OCI-LY7 (cell line): ENCODE measurements around the gene IQSEC1. TPM values are rescaled to one million over a fixed set of nuclear protein-coding genes. Genes with fewer than 3 reads are reported as not detected.

Experiments used
- BruUV-seq: library from RNA; stranded (reverse); fragments of 400-500 nt; replicated peaks from 2 replicates; lab custom pipeline; 2021; lab: Mats Ljungman, UMichigan
- CTCF ChIA-PET: fragments of 300-600 bp; sonication (Branson Sonifier 250); formaldehyde crosslinking; loops from one replicate; lab custom pipeline; 2022; ENCODE audit warnings: antibody characterized with exemption; ENCODE audit not compliant: unreplicated experiment; lab: Charles Lee
- POLR2A ChIA-PET: fragments of 300-600 bp; sonication (Branson Sonifier 250); formaldehyde crosslinking; loops from one replicate; lab custom pipeline; 2022; ENCODE audit warnings: antibody characterized with exemption; lab: Charles Lee
- DNase-seq: peaks from one replicate; pipeline ENCODE4 v3.0.0-alpha.2; 2015; ENCODE audit warnings: low spot score
- H2AFZ ChIP-seq: fragments of 200-600 bp; sonication (generic), shearing (Covaris generic); 2 replicates; pipeline ENCODE4 v1.6.1; 2014; ENCODE audit warnings: mild to moderate bottlenecking, antibody characterized with exemption, low read length, moderate library complexity
- H3K27ac ChIP-seq: fragments of 200-600 bp; sonication (generic); 2 replicates; pipeline ENCODE4 v1.5.1; 2014; ENCODE audit warnings: mixed run types, low read depth, mild to moderate bottlenecking, moderate library complexity, low read length, inconsistent platforms; ENCODE audit not compliant: poor library complexity, severe bottlenecking
- H3K36me3 ChIP-seq: fragments of 200-600 bp; sonication (generic); 2 replicates; pipeline ENCODE4 v1.6.1; 2014; ENCODE audit warnings: mild to moderate bottlenecking, antibody characterized with exemption, low read length, moderate library complexity, mixed read lengths; ENCODE audit not compliant: insufficient read depth
- H3K4me1 ChIP-seq: fragments of 200-600 bp; sonication (generic); 2 replicates; pipeline ENCODE4 v1.5.1; 2014; ENCODE audit warnings: mild to moderate bottlenecking, low read length; ENCODE audit not compliant: insufficient read depth, poor library complexity, severe bottlenecking
- H3K4me2 ChIP-seq: fragments of 200-600 bp; sonication (generic); 2 replicates; pipeline ENCODE4 v1.6.1; 2014; ENCODE audit warnings: mild to moderate bottlenecking, low read length
- H3K4me3 ChIP-seq: fragments of 200-600 bp; sonication (generic); 2 replicates; pipeline ENCODE4 v1.5.1; 2014; ENCODE audit warnings: mild to moderate bottlenecking, low read depth, low read length; ENCODE audit not compliant: poor library complexity, severe bottlenecking
- H3K79me2 ChIP-seq: fragments of 200-600 bp; sonication (generic); 2 replicates; pipeline ENCODE4 v1.6.1; 2016; ENCODE audit warnings: low read depth, mild to moderate bottlenecking, low read length, moderate library complexity, mixed read lengths; ENCODE audit not compliant: insufficient read depth
- H3K9me2 ChIP-seq: fragments of 200-600 bp; sonication (generic); 2 replicates; pipeline ENCODE4 v1.6.1; 2016; ENCODE audit warnings: mild to moderate bottlenecking, low read length, mixed read lengths; ENCODE audit not compliant: insufficient read depth
- H3K9me3 ChIP-seq: fragments of 200-600 bp; sonication (generic); 2 replicates; pipeline ENCODE4 v1.6.1; 2014; ENCODE audit warnings: mild to moderate bottlenecking, mixed run types, low read length, mixed read lengths
- H4K20me1 ChIP-seq: fragments of 200-600 bp; sonication (generic); 2 replicates; pipeline ENCODE4 v1.6.1; 2014; ENCODE audit warnings: mild to moderate bottlenecking, antibody characterized with exemption, low read length, moderate library complexity, mixed read lengths; ENCODE audit not compliant: insufficient read depth
- CTCF ChIP-seq: fragments of 200-600 bp; sonication (generic); conservative IDR thresholded peaks from 2 replicates; pipeline ENCODE4 v1.5.1; 2014; ENCODE audit warnings: mild to moderate bottlenecking, antibody characterized with exemption, low read length, moderate library complexity, mixed read lengths
- EZH2phosphoT487 ChIP-seq: fragments of 200-600 bp; sonication (generic); IDR thresholded peaks from 2 replicates; pipeline ENCODE4 v1.6.1; 2018; ENCODE audit warnings: low read depth, borderline replicate concordance, mild to moderate bottlenecking, mixed run types, antibody characterized with exemption, low read length, moderate library complexity, mixed read lengths
- intact Hi-C: fragments of 100-400 bp; cut with micrococcal nuclease; formaldehyde crosslinking; loops from one replicate; pipeline ENCODE4 v1.10.0; 2022; ENCODE audit not compliant: unreplicated experiment
- total RNA-seq, 2 experiments: library from RNA; depleted of rRNA in 1 of 2; stranded (reverse); fragments of >200 nt in 1 of 2; shearing (Covaris generic) in 1 of 2; gene quantifications; 2 replicates each; pipeline ENCODE4 v1.2.3, GENCODE V29; 2014 to 2022

IQSEC1 gene
- total RNA-seq, 2 experiments from 2014 or later: 25.2 to 70.1 TPM

GRCh38 chr3:12944413-12944812 is 128.8 kb downstream of the IQSEC1 start:
- CTCF ChIA-PET: no interaction called here
- peaks cover 14% of the 10 kb centered on the region; the same call in 1 of the 2 replicates for H4K20me1 ChIP-seq

GRCh38 chr3:12943124-12944021 is 129.9 kb downstream of the IQSEC1 start:
- no peaks in the 10 kb centered on the region for H3K4me1 ChIP-seq
- no peak for DNase-seq
- H3K4me3 ChIP-seq: no peak overlapping the region
- H4K20me1 ChIP-seq: peaks cover 11% of the 10 kb centered on the region; the same call in 1 of the 2 replicates
- ChIA-PET CTCF (no interaction called here), POLR2A (no interaction called here)
- no peaks in the 10 kb centered on the region for H3K9me2 ChIP-seq
- intact Hi-C loops: no loop called here
- no peaks in the 10 kb centered on the region for H3K9me3 ChIP-seq
- TF ChIP-seq CTCF: no peak
- TF ChIP-seq EZH2phosphoT487: no peak
- no peak overlapping the region for H2AFZ ChIP-seq
- H3K27ac ChIP-seq: no peak overlapping the region
- no TSS peak for BruUV-seq
- H3K79me2 ChIP-seq: peaks cover 5% of the 10 kb centered on the region; the same call in 1 of the 2 replicates
- H3K4me2 ChIP-seq: no peak overlapping the region
- H3K36me3 ChIP-seq: peaks cover 19% of the 10 kb centered on the region; the same call in 1 of the 2 replicates

More at GRCh38 chr3:12944413-12944812, 128.8 kb downstream of the IQSEC1 start:
- Histone ChIP-seq H3K79me2 (peaks cover 5% of the 10 kb centered on the region; the same call in 1 of the 2 replicates), H3K4me1 (no peaks in the 10 kb centered on the region), H3K4me3 (no peak overlapping the region), H3K27ac (no peak overlapping the region), H2AFZ (no peak overlapping the region), H3K36me3 (0 out of 2 replicates have a peak, but pooled peaks cover 11% of the 10 kb centered on the region), H3K9me2 (no peaks in the 10 kb centered on the region), H3K4me2 (no peak overlapping the region), H3K9me3 (no peaks in the 10 kb centered on the region)
- intact Hi-C loops: no loop called here
- no peak for DNase-seq
- BruUV-seq: no TSS peak
- TF ChIP-seq CTCF (no peak), EZH2phosphoT487 (no peak)
- POLR2A ChIA-PET: no interaction called here
